Choroid plexus epithelial cell (primary cell): Measurements from ENCODE around the gene ALDOC.
A peak's percentile ranks its signal among the peaks of the same experiment; 100 is the strongest.

ENCODE experiments used
- DNase-seq: peaks from one replicate; pipeline ENCODE4 v3.0.0-alpha.2; 2010; ENCODE audit warnings: low read depth
- H3K4me3 ChIP-seq: 2 replicates; pipeline ENCODE4 v1.5.1; 2011; ENCODE audit warnings: low read depth, mild to moderate bottlenecking, control low read depth, low read length, moderate library complexity
- CTCF ChIP-seq: conservative IDR thresholded peaks from 2 replicates; pipeline ENCODE4 v1.5.1; 2011; ENCODE audit warnings: low read depth, mild to moderate bottlenecking, control low read depth, inconsistent platforms, low read length, moderate library complexity

The ALDOC gene

GRCh38 chr17:28548417-28549130, 28.1 kb downstream of the ALDOC start:
- H3K4me3 ChIP-seq, result no peak overlapping the region
- no peak for DNase-seq
- TF ChIP-seq CTCF, result no peak

GRCh38 chr17:28547623-28548416, 28.9 kb downstream of the ALDOC start:
- DNase-seq, result peak; percentile 77
- H3K4me3 ChIP-seq, result no peak overlapping the region
- TF ChIP-seq CTCF, result peak; percentile 89

GRCh38 chr17:28547096-28547622, 29.5 kb downstream of the ALDOC start:
- TF ChIP-seq CTCF, result no peak
- no peak overlapping the region for H3K4me3 ChIP-seq
- no peak for DNase-seq

GRCh38 chr17:28545787-28546415, 30.8 kb downstream of the ALDOC start:
- no peak overlapping the region for H3K4me3 ChIP-seq
- no peak for DNase-seq
- no peak for TF ChIP-seq CTCF

GRCh38 chr17:28545141-28545503, 31.6 kb downstream of the ALDOC start:
- no peak overlapping the region for H3K4me3 ChIP-seq
- no peak for TF ChIP-seq CTCF
- no peak for DNase-seq

- DNase-seq, result no peak
- TF ChIP-seq CTCF, result no peak
- H3K4me3 ChIP-seq, result no peak overlapping the region
Measured at GRCh38 chr17:28544402-28545140, 32.1 kb downstream of the ALDOC start.
